Tibial nerve (tissue), 4 donors: ENCODE measurements around the gene CYSLTR2. TPM values are rescaled to one million over a fixed set of nuclear protein-coding genes. Genes with fewer than 3 reads are reported as not detected.

Source experiments
- DNase-seq, 2 donors: peaks; one replicate each; pipeline ENCODE4 v3.0.0-alpha.2; 2019; ENCODE audit warnings: low spot score in 2 of 2
- H3K27ac ChIP-seq, 4 donors: fragments of 200-600 bp; sonication (generic) in 3 of 4; one replicate each; pipeline ENCODE4 v1.5.1; 2017 to 2019; ENCODE audit warnings: mild to moderate bottlenecking in 1 of 4
- H3K27me3 ChIP-seq, 2 donors: fragments of 200-600 bp; sonication (generic) in 1 of 2; one replicate each; pipeline versions ENCODE4 v1.5.1 to v1.6.0; 2017 to 2019
- H3K36me3 ChIP-seq, 3 donors: fragments of 200-600 bp; sonication (generic); one replicate each; pipeline ENCODE4 v1.5.1; 2018 to 2019
- H3K4me1 ChIP-seq, 4 donors: fragments of 200-600 bp; sonication (generic) in 3 of 4; one replicate each; pipeline ENCODE4 v1.5.1; 2017 to 2019
- H3K4me3 ChIP-seq, 4 donors: fragments of 200-600 bp; sonication (generic) in 3 of 4; one replicate each; pipeline ENCODE4 v1.5.1; 2017 to 2019; ENCODE audit warnings: mild to moderate bottlenecking in 1 of 4, moderate library complexity in 1 of 4
- H3K9me3 ChIP-seq, 4 donors: fragments of 200-600 bp; sonication (generic) in 3 of 4; one replicate each; pipeline ENCODE4 v1.5.1; 2017 to 2019
- CTCF ChIP-seq, 5 experiments: fragments of 200-600 bp in 3 of 5; fragments of 450-650 bp in 2 of 5; sonication (generic) in 3 of 5; IDR thresholded peaks; one replicate each; pipeline ENCODE4 v1.5.1; 2016 to 2019; ENCODE audit warnings: antibody characterized with exemption in 5 of 5, mild to moderate bottlenecking in 3 of 5, moderate library complexity in 2 of 5
- EP300 ChIP-seq, 2 donors: sonication (generic); formaldehyde crosslinking; IDR thresholded peaks; one replicate each; pipeline ENCODE4 v1.6.1; 2017; ENCODE audit warnings: antibody characterized with exemption in 2 of 2, mild to moderate bottlenecking in 1 of 2
- POLR2A ChIP-seq, 2 donors: fragments of 450-650 bp; IDR thresholded peaks; one replicate each; pipeline ENCODE4 v1.6.1; 2017; ENCODE audit warnings: antibody characterized with exemption in 2 of 2, mild to moderate bottlenecking in 2 of 2, moderate library complexity in 2 of 2
- WGBS, 2 donors: methylation state at CpG; one replicate each; pipeline ENCODE4 v1.1.5; 2018; 5-methylcytosine and 5-hydroxymethylcytosine counted together
- total RNA-seq, 4 donors: library from RNA; depleted of rRNA; stranded (reverse); fragments of >200 nt; gene quantifications; one replicate each; pipeline ENCODE4 v1.1.0, GENCODE V29; 2016

Gene CYSLTR2
- total RNA-seq, 4 donors from 2014 or later, result 0.22 TPM; not detected in 3

- Histone ChIP-seq H3K9me3 (peaks cover 0 to under 1% (median 0%) of the 10 kb centered on the region in 4 donors), H3K4me3 (no peak overlapping the region), H3K27ac (no peak overlapping the region), H3K27me3 (no peaks in the 10 kb centered on the region), H3K4me1 (no peaks in the 10 kb centered on the region), H3K36me3 (no peaks in the 10 kb centered on the region)
- no peak for DNase-seq
- TF ChIP-seq EP300 (IDR thresholded peaks at IDR 0.05) (no peak), POLR2A (IDR thresholded peaks at IDR 0.05) (no peak), CTCF (IDR thresholded peaks at IDR 0.05) (no peak)
Measured at GRCh38 chr13:48725271-48725670, 71.5 kb downstream of the CYSLTR2 start.

- Histone ChIP-seq H3K4me1 (peaks cover 0 to 1% (median 0%) of the 10 kb centered on the region in 4 donors), H3K9me3 (no peaks in the 10 kb centered on the region), H3K27me3 (no peaks in the 10 kb centered on the region), H3K36me3 (no peaks in the 10 kb centered on the region), H3K4me3 (no peak overlapping the region), H3K27ac (no peak overlapping the region)
- DNase-seq, result no peak
- TF ChIP-seq POLR2A (IDR thresholded peaks at IDR 0.05) (no peak), CTCF (IDR thresholded peaks at IDR 0.05) (no peak), EP300 (IDR thresholded peaks at IDR 0.05) (no peak)
- 48 to 52% methylated on average over 2 of the region's 2 CpGs for WGBS, 2 donors
Measured at GRCh38 chr13:48726711-48727110, 73.0 kb downstream of the CYSLTR2 start.

- WGBS, 2 donors, result 40 to 48% methylated on average over 4 of the region's 4 CpGs
- Histone ChIP-seq H3K27ac (no peak overlapping the region), H3K36me3 (no peaks in the 10 kb centered on the region), H3K27me3 (no peaks in the 10 kb centered on the region), H3K9me3 (no peaks in the 10 kb centered on the region), H3K4me3 (no peak overlapping the region), H3K4me1 (peaks cover 0 to 4% (median 0%) of the 10 kb centered on the region in 4 donors)
- no peak for DNase-seq
- TF ChIP-seq EP300 (IDR thresholded peaks at IDR 0.05) (no peak), CTCF (IDR thresholded peaks at IDR 0.05) (no peak), POLR2A (IDR thresholded peaks at IDR 0.05) (no peak)
Measured at GRCh38 chr13:48727241-48728011, 73.7 kb downstream of the CYSLTR2 start.

DNA sequence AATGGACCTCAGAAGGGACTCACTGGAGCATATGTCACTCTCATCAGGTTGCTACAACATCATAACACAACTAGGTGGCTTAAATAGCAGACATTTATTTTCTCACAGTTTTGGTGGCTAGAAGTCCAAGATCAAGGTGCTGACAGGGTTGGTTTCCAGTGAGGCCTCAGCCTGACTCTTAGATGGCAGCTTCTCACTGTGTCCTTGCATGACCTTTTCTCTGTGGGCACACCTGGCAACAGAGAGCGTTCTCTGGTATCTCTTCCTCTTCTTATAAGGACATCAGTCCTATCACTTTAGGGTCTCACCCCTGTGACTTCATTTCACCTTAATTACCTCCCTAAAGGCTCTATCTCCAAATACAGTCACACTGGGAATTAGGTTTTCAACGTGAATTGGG is 74.5 kb downstream of the CYSLTR2 start:
- Histone ChIP-seq H3K9me3 (no peaks in the 10 kb centered on the region), H3K4me1 (peaks cover 0 to 4% (median 0%) of the 10 kb centered on the region in 4 donors), H3K27ac (no peak overlapping the region), H3K4me3 (no peak overlapping the region), H3K36me3 (no peaks in the 10 kb centered on the region), H3K27me3 (no peaks in the 10 kb centered on the region)
- TF ChIP-seq CTCF (IDR thresholded peaks at IDR 0.05) (no peak), POLR2A (IDR thresholded peaks at IDR 0.05) (no peak), EP300 (IDR thresholded peaks at IDR 0.05) (no peak)
- WGBS, 2 donors, result 71 to 89% methylated on average over 2 of the region's 2 CpGs
- DNase-seq, result no peak

- TF ChIP-seq CTCF (IDR thresholded peaks at IDR 0.05), result no peak
- no peak for TF ChIP-seq POLR2A (IDR thresholded peaks at IDR 0.05)
- TF ChIP-seq EP300 (IDR thresholded peaks at IDR 0.05), result no peak
Measured at GRCh38 chr13:48728876-48729275, 75.1 kb downstream of the CYSLTR2 start.

More at GRCh38 chr13:48728876-48729275, 75.1 kb downstream of the CYSLTR2 start:
- no peaks in the 10 kb centered on the region for H3K36me3 ChIP-seq
- H3K27me3 ChIP-seq, result no peaks in the 10 kb centered on the region
- no peak for DNase-seq
- peaks cover 0 to 4% (median 0%) of the 10 kb centered on the region in 4 donors for H3K4me1 ChIP-seq
- no peak overlapping the region for H3K27ac ChIP-seq
- H3K4me3 ChIP-seq, result no peak overlapping the region
- H3K9me3 ChIP-seq, result no peaks in the 10 kb centered on the region
- WGBS, 2 donors, result 91 to 93% methylated on average over 4 of the region's 4 CpGs
